Esophagus muscularis mucosa (tissue), 4 donors: Measurements from ENCODE around the gene RPL26.

ENCODE experiments used
- EP300 ChIP-seq: sonication (generic); formaldehyde crosslinking; IDR thresholded peaks from one replicate; pipeline ENCODE4 v1.6.1; 2017; ENCODE audit warnings: antibody characterized with exemption
- POLR2A ChIP-seq: fragments of 450-650 bp; IDR thresholded peaks from one replicate; pipeline ENCODE4 v1.6.1; 2017; ENCODE audit warnings: antibody characterized with exemption, moderate library complexity, mild to moderate bottlenecking, low read depth
- POLR2AphosphoS5 ChIP-seq, 2 donors: sonication (generic); formaldehyde crosslinking; IDR thresholded peaks; one replicate each; pipeline ENCODE4 v1.6.1; 2017; ENCODE audit warnings: antibody characterized with exemption in 2 of 2
- TF ChIP-seq, protein P1 (sequence below), 3 experiments: fragments of 200-600 bp in 2 of 3; fragments of 450-650 bp in 1 of 3; sonication (generic) in 2 of 3; IDR thresholded peaks; one replicate each; pipeline ENCODE4 v1.5.1; 2017 to 2019; ENCODE audit warnings: antibody characterized with exemption in 3 of 3, mild to moderate bottlenecking in 2 of 3, moderate library complexity in 1 of 3

DNA sequence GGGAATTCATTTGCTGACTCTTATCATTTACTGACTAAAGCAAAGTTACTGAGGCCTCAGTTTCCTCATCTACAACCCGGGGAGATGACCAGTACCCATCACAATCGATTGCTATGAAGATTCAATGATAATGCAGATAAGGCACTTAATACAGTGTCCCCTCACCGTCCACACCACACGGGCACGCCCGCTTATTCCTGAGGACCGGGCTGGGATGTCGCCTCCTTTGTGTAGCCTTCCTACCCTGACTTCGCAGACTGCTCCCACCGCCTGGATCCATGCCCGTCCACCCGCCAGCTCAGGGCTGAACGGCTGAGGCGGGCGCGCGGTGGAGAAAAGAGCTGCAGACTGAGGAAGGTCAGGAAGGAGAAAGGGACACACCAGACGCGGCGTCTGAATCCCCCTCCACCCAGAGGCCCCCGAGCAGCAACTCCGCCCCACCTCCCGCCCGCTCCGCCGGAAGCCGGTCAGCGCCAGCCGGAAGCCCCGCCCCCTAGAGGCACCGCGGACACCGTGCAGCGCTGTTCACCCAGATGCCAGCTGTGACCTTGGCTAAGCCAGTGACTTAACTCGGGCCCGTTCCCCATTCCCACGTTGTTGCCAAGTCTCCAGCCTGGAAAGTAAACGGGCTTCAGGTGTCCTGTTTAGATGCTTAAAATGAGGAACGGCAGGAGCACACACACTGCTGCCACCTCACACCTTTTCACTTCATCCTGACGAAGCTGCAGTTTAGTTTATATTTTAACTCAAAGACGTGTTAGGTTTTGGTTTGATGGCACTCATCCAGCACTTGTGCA, 6.5 kb downstream of the RPL26 start, which contains the start of gene KRABD2:
- TF ChIP-seq, protein P1, sequence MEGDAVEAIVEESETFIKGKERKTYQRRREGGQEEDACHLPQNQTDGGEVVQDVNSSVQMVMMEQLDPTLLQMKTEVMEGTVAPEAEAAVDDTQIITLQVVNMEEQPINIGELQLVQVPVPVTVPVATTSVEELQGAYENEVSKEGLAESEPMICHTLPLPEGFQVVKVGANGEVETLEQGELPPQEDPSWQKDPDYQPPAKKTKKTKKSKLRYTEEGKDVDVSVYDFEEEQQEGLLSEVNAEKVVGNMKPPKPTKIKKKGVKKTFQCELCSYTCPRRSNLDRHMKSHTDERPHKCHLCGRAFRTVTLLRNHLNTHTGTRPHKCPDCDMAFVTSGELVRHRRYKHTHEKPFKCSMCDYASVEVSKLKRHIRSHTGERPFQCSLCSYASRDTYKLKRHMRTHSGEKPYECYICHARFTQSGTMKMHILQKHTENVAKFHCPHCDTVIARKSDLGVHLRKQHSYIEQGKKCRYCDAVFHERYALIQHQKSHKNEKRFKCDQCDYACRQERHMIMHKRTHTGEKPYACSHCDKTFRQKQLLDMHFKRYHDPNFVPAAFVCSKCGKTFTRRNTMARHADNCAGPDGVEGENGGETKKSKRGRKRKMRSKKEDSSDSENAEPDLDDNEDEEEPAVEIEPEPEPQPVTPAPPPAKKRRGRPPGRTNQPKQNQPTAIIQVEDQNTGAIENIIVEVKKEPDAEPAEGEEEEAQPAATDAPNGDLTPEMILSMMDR (IDR thresholded peaks at IDR 0.05): peak; percentile 64 to 80 (median 65)
- TF ChIP-seq POLR2AphosphoS5 (IDR thresholded peaks at IDR 0.05) (peak; percentile 77 to 88), EP300 (no peak), POLR2A (peak; percentile 32)
